H1 (cell line): ENCODE results near the gene TASOR2. TPM values are rescaled to one million over a fixed set of nuclear protein-coding genes. Genes with fewer than 3 reads are reported as not detected.

Experiments used
- CTCF ChIA-PET: fragments of 300-600 bp; sonication (Branson Sonifier 250); formaldehyde crosslinking; loops from one replicate; lab custom pipeline; 2021; ENCODE audit not compliant: partially characterized antibody; lab: Charles Lee
- POLR2A ChIA-PET: fragments of 300-600 bp; sonication (Branson Sonifier 250); formaldehyde crosslinking; loops from one replicate; lab custom pipeline; 2021; ENCODE audit warnings: inconsistent platforms; ENCODE audit not compliant: partially characterized antibody; lab: Charles Lee
- DNase-seq, 2 experiments: peaks; one replicate each; pipeline versions ENCODE4 v3.0.0 to v3.0.0-alpha.2; 2010 to 2022; ENCODE audit warnings: low spot score in 2 of 2, low read depth in 1 of 2, mixed read lengths in 1 of 2
- FAIRE-seq: peaks from 2 replicates; lab custom pipeline; 2011; peaks lifted over from hg19 to GRCh38; lab: Jason Lieb, UNC
- H2AFZ ChIP-seq: 2 replicates; pipeline ENCODE4 v1.8.1; 2012; ENCODE audit warnings: low read length, inconsistent platforms
- H2AK5ac ChIP-seq: 2 replicates; pipeline ENCODE4 v1.6.1; 2013; ENCODE audit warnings: low read depth, low read length
- H2BK120ac ChIP-seq: replicated peaks from 2 replicates; pipeline ENCODE3; 2013; ENCODE audit warnings: low read depth, low read length, inconsistent platforms
- H2BK12ac ChIP-seq: 2 replicates; pipeline ENCODE4 v1.6.1; 2013; ENCODE audit warnings: low read depth, low read length
- H2BK15ac ChIP-seq: 2 replicates; pipeline ENCODE4 v1.6.1; 2013; ENCODE audit warnings: low read length
- H2BK20ac ChIP-seq: 2 replicates; pipeline ENCODE4 v1.6.1; 2013; ENCODE audit warnings: low read length
- H2BK5ac ChIP-seq: 2 replicates; pipeline ENCODE4 v1.6.1; 2013; ENCODE audit warnings: low read depth, low read length
- H3K14ac ChIP-seq: 2 replicates; pipeline ENCODE4 v1.6.1; 2013; ENCODE audit warnings: inconsistent platforms; ENCODE audit not compliant: insufficient read length
- H3K18ac ChIP-seq: 2 replicates; pipeline ENCODE4 v1.6.1; 2013; ENCODE audit warnings: low read length; ENCODE audit errors: extremely low read depth
- H3K23ac ChIP-seq: 2 replicates; pipeline ENCODE4 v1.6.1; 2013; ENCODE audit warnings: inconsistent platforms; ENCODE audit not compliant: insufficient read length
- H3K23me2 ChIP-seq: 2 replicates; pipeline ENCODE4 v1.6.1; 2013; ENCODE audit warnings: low read depth, low read length
- H3K27ac ChIP-seq: 2 replicates; pipeline ENCODE4 v1.6.1; 2011; ENCODE audit warnings: low read depth, low read length, inconsistent platforms
- H3K27me3 ChIP-seq, 4 experiments: replicated peaks in 1 of 4; 1 replicate in 1 of 4; 2 replicates in 3 of 4; pipeline versions ENCODE4 v1.6.1 to v1.8.1; 2011 to 2013; ENCODE audit warnings: low read length in 3 of 4, mild to moderate bottlenecking in 3 of 4, inconsistent platforms in 2 of 4, mixed read lengths in 2 of 4, moderate library complexity in 1 of 4; ENCODE audit not compliant: control insufficient read depth in 3 of 4, insufficient read depth in 3 of 4; ENCODE audit errors: extremely low read depth in 1 of 4
- H3K36me3 ChIP-seq, 4 experiments: 2 replicates each; pipeline versions ENCODE4 v1.6.1 to v1.8.1; 2011 to 2013; ENCODE audit warnings: mild to moderate bottlenecking in 4 of 4, low read length in 3 of 4, moderate library complexity in 2 of 4, control low read depth in 1 of 4, inconsistent platforms in 1 of 4; ENCODE audit not compliant: insufficient read depth in 4 of 4, control insufficient read depth in 2 of 4
- H3K4ac ChIP-seq: replicated peaks from 2 replicates; pipeline ENCODE3; 2013; ENCODE audit warnings: low read length, low read depth, mixed read lengths, inconsistent platforms; ENCODE audit not compliant: insufficient read length
- H3K4me1 ChIP-seq, 4 experiments: replicated peaks in 1 of 4; 1 replicate in 1 of 4; 2 replicates in 3 of 4; pipeline versions ENCODE4 v1.6.1 to v1.8.1; 2011 to 2013; ENCODE audit warnings: low read length in 3 of 4, inconsistent platforms in 2 of 4, mixed read lengths in 1 of 4; ENCODE audit not compliant: insufficient read depth in 4 of 4, control insufficient read depth in 3 of 4
- H3K4me2 ChIP-seq, 2 experiments: 2 replicates each; pipeline versions ENCODE4 v1.6.1 to v1.8.1; 2011 to 2013; ENCODE audit warnings: low read depth in 2 of 2, low read length in 2 of 2, control low read depth in 1 of 2, inconsistent platforms in 1 of 2, mild to moderate bottlenecking in 1 of 2; ENCODE audit not compliant: insufficient read depth in 1 of 2
- H3K4me3 ChIP-seq, 4 experiments: fragments of 200-600, 300-600 bp in 1 of 4; sonication (generic), shearing (Covaris generic), sonication (Bioruptor Twin) in 1 of 4; 2 replicates each; pipeline versions ENCODE4 v1.5.1 to v1.8.1; 2011 to 2016; ENCODE audit warnings: low read length in 4 of 4, low read depth in 3 of 4, control low read depth in 2 of 4, inconsistent platforms in 2 of 4, mild to moderate bottlenecking in 2 of 4, mixed read lengths in 1 of 4, moderate library complexity in 1 of 4; ENCODE audit not compliant: insufficient read depth in 2 of 4; ENCODE audit errors: extremely low read depth in 1 of 4
- H3K56ac ChIP-seq: replicated peaks from 2 replicates; pipeline ENCODE3; 2013; ENCODE audit warnings: low read depth, mild to moderate bottlenecking, mixed read lengths, low read length, inconsistent platforms; ENCODE audit not compliant: insufficient read length
- H3K79me1 ChIP-seq: 2 replicates; pipeline ENCODE4 v1.6.1; 2013; ENCODE audit warnings: low read depth, low read length, control low read depth
- H3K79me2 ChIP-seq, 2 experiments: 2 replicates each; pipeline versions ENCODE4 v1.6.1 to v1.8.1; 2012 to 2013; ENCODE audit warnings: low read length in 2 of 2, mild to moderate bottlenecking in 2 of 2, inconsistent platforms in 1 of 2; ENCODE audit not compliant: insufficient read depth in 2 of 2, control insufficient read depth in 1 of 2
- H3K9ac ChIP-seq, 4 experiments: replicated peaks in 1 of 4; 1 replicate in 1 of 4; 2 replicates in 3 of 4; pipeline versions ENCODE4 v1.6.1 to v1.8.1; 2011 to 2013; ENCODE audit warnings: low read depth in 3 of 4, low read length in 3 of 4, control low read depth in 2 of 4, mild to moderate bottlenecking in 2 of 4, moderate library complexity in 2 of 4, inconsistent platforms in 1 of 4; ENCODE audit errors: extremely low read depth in 1 of 4
- H3K9me3 ChIP-seq, 2 experiments: 2 replicates each; pipeline versions ENCODE4 v1.6.1 to v1.8.1; 2012 to 2013; ENCODE audit warnings: mild to moderate bottlenecking in 2 of 2, moderate library complexity in 2 of 2, control low read depth in 1 of 2, inconsistent platforms in 1 of 2, low read depth in 1 of 2, low read length in 1 of 2, mixed read lengths in 1 of 2; ENCODE audit not compliant: insufficient read depth in 2 of 2
- H4K20me1 ChIP-seq, 2 experiments: replicated peaks in 1 of 2; 2 replicates each; pipeline versions ENCODE3 to v1.8.1; 2011 to 2013; ENCODE audit warnings: inconsistent platforms in 2 of 2, low read length in 2 of 2, mild to moderate bottlenecking in 1 of 2; ENCODE audit not compliant: insufficient read depth in 2 of 2, control insufficient read depth in 1 of 2
- H4K5ac ChIP-seq: 2 replicates; pipeline ENCODE4 v1.6.1; 2013; ENCODE audit warnings: low read length, low read depth, mixed read lengths, inconsistent platforms; ENCODE audit not compliant: insufficient read length
- H4K8ac ChIP-seq: 2 replicates; pipeline ENCODE4 v1.8.0; 2013; ENCODE audit warnings: mild to moderate bottlenecking, moderate library complexity, low read length, inconsistent platforms; ENCODE audit not compliant: insufficient read depth; ENCODE audit errors: extremely low read depth
- H4K91ac ChIP-seq: replicated peaks from 2 replicates; pipeline ENCODE3; 2013; ENCODE audit warnings: low read length, mixed read lengths, inconsistent platforms; ENCODE audit not compliant: insufficient read length
- GABPA ChIP-seq: IDR thresholded peaks from 2 replicates; pipeline ENCODE4 v1.6.1; 2011; ENCODE audit warnings: mild to moderate bottlenecking, low read length, moderate library complexity, borderline replicate concordance; ENCODE audit not compliant: insufficient read depth
- SAP30 ChIP-seq: fragments of 300-600 bp; sonication (generic); IDR thresholded peaks from 2 replicates; pipeline ENCODE4 v1.7.1; 2012; ENCODE audit warnings: low read length, moderate library complexity, mild to moderate bottlenecking, inconsistent platforms; ENCODE audit not compliant: insufficient read depth, insufficient replicate concordance
- TEAD4 ChIP-seq: IDR thresholded peaks from 2 replicates; pipeline ENCODE4 v1.6.1; 2012; ENCODE audit warnings: low read depth, low read length, inconsistent platforms, mixed read lengths
- WGBS, 2 experiments: shearing (Covaris generic) in 1 of 2; methylation state at CpG; one replicate each; pipeline versions ENCODE4 v1.1.6 to v1.1.7; 2013 to 2015; ENCODE audit warnings: low lambda C conversion rate in 2 of 2, mixed read lengths in 2 of 2, inconsistent platforms in 1 of 2, low coverage in 1 of 2, missing lambda C conversion rate in 1 of 2; ENCODE audit not compliant: insufficient replicate concordance in 2 of 2, insufficient coverage in 1 of 2, insufficient read length in 1 of 2; ENCODE audit errors: extremely low coverage in 1 of 2, missing lambda C conversion rate in 1 of 2; 5-methylcytosine and 5-hydroxymethylcytosine counted together
- polyA plus RNA-seq, 7 experiments: library from polyadenylated mRNA; depleted of rRNA in 3 of 7; stranded (reverse) in 5 of 7; unstranded in 2 of 7; fragments of >200 nt in 5 of 7; fragments of 200-250 nt in 2 of 7; gene quantifications; 1 replicate in 5 of 7; 2 replicates in 1 of 7; 4 replicates in 1 of 7; pipeline versions ENCODE4 v1.2.1 to v1.2.3, GENCODE V29; 2011 to 2013; ENCODE audit warnings: missing spikeins in 2 of 7, mixed read lengths in 2 of 7
- total RNA-seq: library from RNA; stranded (reverse); fragmentation: NEBNext Ultra II Directional; extraction: Animal tissue kit (Norgen Biotek cat#: 25700); gene quantifications from 2 replicates; pipeline ENCODE4 v1.2.1, GENCODE V29; 2021

The TASOR2 gene
- total and polyA plus RNA-seq, 2 of the 8 experiments (the other 6 are each of a cell fraction or from before 2014, with no cell fraction given), result 13.1 to 74.9 TPM

DNA sequence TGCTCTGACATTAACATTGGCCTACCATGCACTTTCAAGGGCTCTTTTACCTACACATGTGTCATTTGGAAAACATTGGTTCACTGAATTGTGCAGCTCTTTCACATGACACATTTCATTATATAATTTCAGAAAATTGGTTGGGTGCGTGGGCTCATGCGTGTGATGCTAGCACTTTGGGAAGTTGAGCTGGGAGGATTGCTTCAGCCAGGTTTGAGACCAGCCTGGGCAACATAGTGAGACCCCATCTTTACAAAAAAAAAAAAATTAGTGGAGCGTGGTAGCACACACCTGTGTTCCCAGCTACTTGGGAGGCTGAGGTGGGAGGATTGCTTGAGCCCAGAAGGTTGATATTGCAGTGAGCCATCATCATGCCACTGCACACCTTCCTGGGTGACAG, 3.9 kb downstream of the TASOR2 start:
- H2BK12ac ChIP-seq, result no peak overlapping the region
- no peak overlapping the region for H2BK120ac ChIP-seq
- H3K4me1 ChIP-seq, result peaks cover 2 to 7% (median 5%) of the 10 kb centered on the region in 4 experiments; a peak in 4 of 7 replicates
- peaks cover 9% of the 10 kb centered on the region; the same call in 1 of the 2 replicates for H3K23me2 ChIP-seq
- H4K8ac ChIP-seq, result no peak overlapping the region
- FAIRE-seq (no peak), DNase-seq (no peak)
- 0 out of 4 replicates have a peak, but pooled peaks cover 0 to 3% of the 10 kb centered on the region in 2 experiments for H3K9me3 ChIP-seq
- WGBS, 2 experiments, result 89% methylated on average over 3 of the region's 3 CpGs; no CpG with 5 or more reads in 1 of the 2 experiments
- H2AK5ac ChIP-seq, result no peak overlapping the region
- H3K79me2 ChIP-seq, result peaks cover 12 to 83% of the 10 kb centered on the region in 2 experiments
- no peak overlapping the region for H4K5ac ChIP-seq
- POLR2A ChIA-PET, result no interaction called here
- TF ChIP-seq SAP30, result no peak
- TF ChIP-seq TEAD4, result no peak
- no peak for TF ChIP-seq GABPA
- TF ChIP-seq, all 59 proteins: peak for 0
- Histone ChIP-seq H3K18ac (no peak overlapping the region), H3K79me1 (0 out of 2 replicates have a peak, but pooled peaks cover 2% of the 10 kb centered on the region), H3K14ac (no peak overlapping the region), H3K23ac (no peak overlapping the region), H3K4ac (no peak overlapping the region), H2AFZ (no peak overlapping the region), H2BK20ac (no peak overlapping the region), H3K4me2 (no peak overlapping the region), H3K56ac (no peak overlapping the region), H3K36me3 (no peaks in the 10 kb centered on the region), H4K20me1 (peaks cover 7 to 8% of the 10 kb centered on the region in 2 experiments), H2BK5ac (no peak overlapping the region), H3K27me3 (peaks cover 0 to 3% (median 0%) of the 10 kb centered on the region in 4 experiments; a peak in 1 of 7 replicates), H3K27ac (no peak overlapping the region), H2BK15ac (no peak overlapping the region), H3K9ac (no peak overlapping the region), H3K4me3 (no peak overlapping the region), H4K91ac (no peak overlapping the region)
- CTCF ChIA-PET, result interaction anchor here (0.6 to 1.9 kb wide), 6 partner anchors 9 to 248 kb away, joined by 3 to 5 read pairs (median 4); no protein-coding TSS in a partner anchor
